H9 (cell line): ENCODE results near the gene PIP4P1. TPM values are rescaled to one million over a fixed set of nuclear protein-coding genes. Genes with fewer than 3 reads are reported as not detected.

Source experiments
- DNase-seq: peaks from one replicate; pipeline ENCODE4 v3.0.0-alpha.2; 2017
- H2AFZ ChIP-seq: one replicate; pipeline ENCODE4 v1.6.1; 2013; ENCODE audit warnings: mild to moderate bottlenecking, low read length, control low read depth, moderate library complexity
- H2AK5ac ChIP-seq: 2 replicates; pipeline ENCODE4 v1.6.1; 2013; ENCODE audit warnings: low read length, control low read depth, mixed read lengths; ENCODE audit not compliant: insufficient read length
- H2BK120ac ChIP-seq: one replicate; pipeline ENCODE4 v1.6.1; 2013; ENCODE audit warnings: low read depth, mild to moderate bottlenecking, low read length, control low read depth, inconsistent platforms; ENCODE audit not compliant: poor library complexity, severe bottlenecking
- H2BK12ac ChIP-seq: 2 replicates; pipeline ENCODE4 v1.6.1; 2013; ENCODE audit warnings: low read length, control low read depth, mixed read lengths, low read depth; ENCODE audit not compliant: insufficient read length
- H2BK15ac ChIP-seq: 2 replicates; pipeline ENCODE4 v1.6.1; 2013; ENCODE audit warnings: low read depth, low read length, control low read depth
- H2BK20ac ChIP-seq: one replicate; pipeline ENCODE4 v1.6.1; 2013; ENCODE audit warnings: low read depth, mild to moderate bottlenecking, low read length, control low read depth, inconsistent platforms; ENCODE audit not compliant: poor library complexity, severe bottlenecking
- H2BK5ac ChIP-seq: 2 replicates; pipeline ENCODE4 v1.6.1; 2013; ENCODE audit warnings: low read length, control low read depth, mixed read lengths; ENCODE audit not compliant: insufficient read length
- H3K14ac ChIP-seq: 2 replicates; pipeline ENCODE4 v1.6.1; 2013; ENCODE audit warnings: low read length, control low read depth; ENCODE audit not compliant: insufficient read depth
- H3K18ac ChIP-seq: 2 replicates; pipeline ENCODE4 v1.6.1; 2013; ENCODE audit warnings: low read depth, mild to moderate bottlenecking, mixed read lengths, low read length, control low read depth; ENCODE audit not compliant: insufficient read length
- H3K23ac ChIP-seq: 2 replicates; pipeline ENCODE4 v1.6.1; 2013; ENCODE audit warnings: low read length, control low read depth, mixed read lengths, low read depth; ENCODE audit not compliant: insufficient read length
- H3K23me2 ChIP-seq: 2 replicates; pipeline ENCODE4 v1.6.1; 2013; ENCODE audit warnings: low read depth, mild to moderate bottlenecking, mixed read lengths, low read length, control low read depth; ENCODE audit not compliant: insufficient read length, poor library complexity, severe bottlenecking
- H3K27ac ChIP-seq: 2 replicates; pipeline ENCODE4 v1.5.1; 2013; ENCODE audit warnings: low read length, control low read depth, mixed read lengths, low read depth; ENCODE audit not compliant: insufficient read length
- H3K27me3 ChIP-seq: 2 replicates; pipeline ENCODE4 v1.6.1; 2013; ENCODE audit warnings: low read length, control low read depth, inconsistent platforms; ENCODE audit not compliant: insufficient read depth
- H3K4ac ChIP-seq: 2 replicates; pipeline ENCODE4 v1.6.1; 2013; ENCODE audit warnings: low read depth, mild to moderate bottlenecking, control low read depth, inconsistent platforms, low read length, moderate library complexity
- H3K4me1 ChIP-seq: 2 replicates; pipeline ENCODE4 v1.6.1; 2013; ENCODE audit warnings: low read length, control low read depth, inconsistent platforms; ENCODE audit not compliant: insufficient read depth
- H3K4me2 ChIP-seq: 2 replicates; pipeline ENCODE4 v1.6.1; 2013; ENCODE audit warnings: low read length, control low read depth, mixed read lengths; ENCODE audit not compliant: insufficient read length, insufficient read depth
- H3K56ac ChIP-seq: 2 replicates; pipeline ENCODE4 v1.6.1; 2013; ENCODE audit warnings: low read depth, mild to moderate bottlenecking, mixed read lengths, low read length, control low read depth; ENCODE audit not compliant: insufficient read length
- H3K79me1 ChIP-seq: 2 replicates; pipeline ENCODE4 v1.6.1; 2013; ENCODE audit warnings: low read depth, mild to moderate bottlenecking, moderate library complexity, low read length, control low read depth, inconsistent platforms; ENCODE audit not compliant: insufficient read depth, poor library complexity, severe bottlenecking
- H3K79me2 ChIP-seq: 2 replicates; pipeline ENCODE4 v1.6.1; 2013; ENCODE audit warnings: low read length, control low read depth, inconsistent platforms; ENCODE audit not compliant: insufficient read depth
- H3K9ac ChIP-seq: 2 replicates; pipeline ENCODE4 v1.6.1; 2013; ENCODE audit warnings: low read length, control low read depth, mixed read lengths; ENCODE audit not compliant: insufficient read length; ENCODE audit errors: extremely low read depth
- H3K9me3 ChIP-seq: one replicate; pipeline ENCODE4 v1.6.1; 2013; ENCODE audit warnings: low read depth, low read length, inconsistent platforms; ENCODE audit not compliant: control insufficient read depth
- H3T11ph ChIP-seq: one replicate; pipeline ENCODE4 v1.6.1; 2013; ENCODE audit warnings: mild to moderate bottlenecking, low read length, control low read depth, inconsistent platforms
- H4K20me1 ChIP-seq: one replicate; pipeline ENCODE4 v1.6.1; 2013; ENCODE audit not compliant: control insufficient read depth, insufficient read length, insufficient read depth
- H4K5ac ChIP-seq: 2 replicates; pipeline ENCODE4 v1.6.1; 2013; ENCODE audit warnings: low read depth, mild to moderate bottlenecking, mixed read lengths, low read length, control low read depth; ENCODE audit not compliant: insufficient read length
- H4K8ac ChIP-seq: replicated peaks from 2 replicates; pipeline ENCODE4 v1.6.1; 2013; ENCODE audit warnings: low read length, control low read depth, mixed read lengths, low read depth; ENCODE audit not compliant: insufficient read length
- H4K91ac ChIP-seq: 2 replicates; pipeline ENCODE4 v1.6.1; 2013; ENCODE audit warnings: low read depth, mild to moderate bottlenecking, moderate library complexity, mixed read lengths, low read length, control low read depth; ENCODE audit not compliant: insufficient read length
- H3K27ac Mint-ChIP-seq, 3 experiments: 2 replicates in 2 of 3; 3 replicates in 1 of 3; pipeline ENCODE4 v1.8.0; 2020 to 2021; ENCODE audit warnings: mixed read lengths in 3 of 3, mild to moderate bottlenecking in 1 of 3, moderate library complexity in 1 of 3
- H3K27me3 Mint-ChIP-seq: 2 replicates; pipeline ENCODE4 v1.8.0; 2021; ENCODE audit warnings: low read depth, mild to moderate bottlenecking, moderate library complexity, mixed read lengths
- H3K36me3 Mint-ChIP-seq, 3 experiments: 2 replicates in 2 of 3; 3 replicates in 1 of 3; pipeline ENCODE4 v1.8.0; 2020 to 2021; ENCODE audit warnings: low read depth in 3 of 3, mixed read lengths in 3 of 3; ENCODE audit not compliant: insufficient read depth in 1 of 3
- H3K4me1 Mint-ChIP-seq, 2 experiments: 2 replicates each; pipeline ENCODE4 v1.8.0; 2020; ENCODE audit warnings: mixed read lengths in 2 of 2
- H3K4me3 Mint-ChIP-seq, 2 experiments: 2 replicates in 1 of 2; 3 replicates in 1 of 2; pipeline ENCODE4 v1.8.0; 2020 to 2021; ENCODE audit warnings: mild to moderate bottlenecking in 2 of 2, mixed read lengths in 2 of 2, moderate library complexity in 1 of 2
- H3K9me3 Mint-ChIP-seq, 2 experiments: 2 replicates in 1 of 2; 3 replicates in 1 of 2; pipeline ENCODE4 v1.8.0; 2020; ENCODE audit warnings: mild to moderate bottlenecking in 2 of 2, mixed read lengths in 2 of 2, moderate library complexity in 1 of 2
- CTCF ChIP-seq: fragments of 200-600 bp; sonication (generic); conservative IDR thresholded peaks from 3 replicates; pipeline ENCODE4 v1.8.0; 2021; ENCODE audit warnings: antibody characterized with exemption, mild to moderate bottlenecking
- WGBS: extraction: QIAGEN DNeasy Blood & Tissue Kit; methylation state at CpG from one replicate; pipeline ENCODE4 v1.1.7; 2013; ENCODE audit warnings: missing lambda C conversion rate, low lambda C conversion rate, mixed read lengths; ENCODE audit not compliant: insufficient read length; ENCODE audit errors: extremely low coverage; 5-methylcytosine and 5-hydroxymethylcytosine counted together
- total RNA-seq: library from RNA; stranded (reverse); gene quantifications from 2 replicates; pipeline ENCODE4 v1.2.1, GENCODE V29; 2021

Gene PIP4P1
- total RNA-seq, 1 experiment from 2014 or later = 41.6 TPM

- no CpG with 5 or more reads among the region's 6 CpGs for WGBS
- no peak overlapping the region for H3K9ac ChIP-seq
- H3K4me3 Mint-ChIP-seq = no peak overlapping the region
- H2BK5ac ChIP-seq = no peak overlapping the region
- H3K79me1 ChIP-seq = no peaks in the 10 kb centered on the region
- no peak for DNase-seq
- H3K14ac ChIP-seq = no peak overlapping the region
- no peaks in the 10 kb centered on the region for H3K27me3 ChIP-seq
- no peaks in the 10 kb centered on the region for H3K79me2 ChIP-seq
- H2AFZ ChIP-seq = no peak overlapping the region
- H3K9me3 Mint-ChIP-seq = peaks cover 9 to 10% of the 10 kb centered on the region in 2 experiments
- H2BK20ac ChIP-seq = no peak overlapping the region
- H3K36me3 Mint-ChIP-seq = peaks cover 4 to 9% (median 4%) of the 10 kb centered on the region in 3 experiments; a peak in 6 of 7 replicates
- no peak overlapping the region for H4K8ac ChIP-seq
- TF ChIP-seq CTCF = no peak
- H2BK120ac ChIP-seq = no peak overlapping the region
- peaks cover 14% of the 10 kb centered on the region in 2 experiments for H3K4me1 Mint-ChIP-seq
- H3K23me2 ChIP-seq = no peaks in the 10 kb centered on the region
- no peak overlapping the region for H2BK12ac ChIP-seq
- H4K20me1 ChIP-seq = no peaks in the 10 kb centered on the region
- no peak overlapping the region; a peak in 1 of 7 replicates for H3K27ac Mint-ChIP-seq
- H3K4me2 ChIP-seq = no peak overlapping the region
- no peak overlapping the region for H3K27ac ChIP-seq
- H3K9me3 ChIP-seq = no peaks in the 10 kb centered on the region
- H3K56ac ChIP-seq = no peak overlapping the region
- peaks cover 5% of the 10 kb centered on the region for H3K27me3 Mint-ChIP-seq
- H2AK5ac ChIP-seq = no peak overlapping the region
- no peak overlapping the region for H4K5ac ChIP-seq
- H4K91ac ChIP-seq = no peak overlapping the region
- no peaks in the 10 kb centered on the region for H3K4me1 ChIP-seq
- no peak overlapping the region for H3K23ac ChIP-seq
- no peak overlapping the region for H3T11ph ChIP-seq
- H2BK15ac ChIP-seq = no peak overlapping the region
- no peak overlapping the region for H3K18ac ChIP-seq
- H3K4ac ChIP-seq = no peak overlapping the region
These were observed 42.7 kb upstream of the PIP4P1 start for GRCh38 chr14:20503898-20504297.
